ENCODE data around the gene SLC29A3. TPM values are rescaled to one million over a fixed set of nuclear protein-coding genes. Genes with fewer than 3 reads are reported as not detected.
A peak's percentile ranks its signal among the peaks of the same experiment; 100 is the strongest.

The SLC29A3 gene
- total RNA-seq, 4 donors from 2014 or later: 1.0 to 13.8 (median 5.5) TPM

DNA sequence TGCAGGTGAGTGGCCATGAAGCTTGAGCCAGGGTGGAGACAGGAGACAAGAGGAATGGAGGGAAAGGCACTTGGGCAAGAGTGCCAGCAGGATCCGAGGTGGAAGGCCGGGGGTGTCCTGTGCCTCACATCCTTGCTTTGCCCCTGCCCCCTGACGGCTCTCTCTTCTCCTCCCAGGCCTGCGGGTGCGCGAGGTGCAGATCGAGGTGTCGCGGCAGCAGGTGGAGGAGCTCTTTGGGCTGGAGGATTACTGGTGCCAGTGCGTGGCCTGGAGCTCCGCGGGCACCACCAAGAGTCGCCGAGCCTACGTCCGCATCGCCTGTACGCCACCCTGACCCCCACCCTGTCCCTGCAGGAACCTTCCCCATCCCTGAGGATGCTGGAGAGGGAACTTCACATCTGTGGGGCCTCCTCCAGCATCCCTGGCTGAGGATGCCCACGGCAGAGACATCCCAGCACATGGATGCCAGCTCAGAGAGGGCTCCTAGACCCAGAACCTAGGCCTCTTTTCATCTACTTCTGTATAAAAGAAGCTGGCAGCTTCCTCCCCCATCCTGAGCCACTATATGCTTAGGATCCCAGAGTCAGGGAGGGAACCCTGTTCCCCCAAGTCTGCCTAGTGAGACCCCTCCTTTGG, 34.4 kb upstream of the SLC29A3 start:
- intact Hi-C loops (cut with DNase I; ENCODE audit: low total_unique reads): loop anchor here (5.0 kb wide), 1 partner anchor 357 kb away; no protein-coding TSS in a partner anchor

DNA sequence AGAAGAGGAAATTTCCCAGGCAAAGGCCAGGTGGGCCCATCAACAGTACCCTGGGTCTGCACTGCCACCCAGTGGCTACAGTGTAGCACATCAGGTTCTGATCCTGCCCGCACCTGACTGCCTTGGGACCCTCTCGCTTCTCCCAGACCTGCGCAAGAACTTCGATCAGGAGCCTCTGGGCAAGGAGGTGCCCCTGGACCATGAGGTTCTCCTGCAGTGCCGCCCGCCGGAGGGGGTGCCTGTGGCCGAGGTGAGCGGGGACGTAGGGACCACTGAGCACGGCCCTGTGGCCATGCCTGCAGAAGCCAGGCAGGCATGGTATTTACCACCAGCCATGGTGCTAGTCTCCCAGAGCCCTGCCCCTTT, 33.9 kb upstream of the SLC29A3 start:
- Histone ChIP-seq H3K9me3 (no peaks in the 10 kb centered on the region), H3K27ac (no peak overlapping the region), H3K4me3 (no peak overlapping the region), H3K4me1 (no peaks in the 10 kb centered on the region), H3K27me3 (no peaks in the 10 kb centered on the region), H3K36me3 (no peaks in the 10 kb centered on the region)
- intact Hi-C loops (cut with DNase I; ENCODE audit: low total_unique reads): loop anchor here (5.0 kb wide), 1 partner anchor 358 kb away; no protein-coding TSS in a partner anchor
- DNase-seq: peak in 1 of 2 donors; percentile 58
- no peak for TF ChIP-seq POLR2A (IDR thresholded peaks at IDR 0.05)
- TF ChIP-seq, protein P1, sequence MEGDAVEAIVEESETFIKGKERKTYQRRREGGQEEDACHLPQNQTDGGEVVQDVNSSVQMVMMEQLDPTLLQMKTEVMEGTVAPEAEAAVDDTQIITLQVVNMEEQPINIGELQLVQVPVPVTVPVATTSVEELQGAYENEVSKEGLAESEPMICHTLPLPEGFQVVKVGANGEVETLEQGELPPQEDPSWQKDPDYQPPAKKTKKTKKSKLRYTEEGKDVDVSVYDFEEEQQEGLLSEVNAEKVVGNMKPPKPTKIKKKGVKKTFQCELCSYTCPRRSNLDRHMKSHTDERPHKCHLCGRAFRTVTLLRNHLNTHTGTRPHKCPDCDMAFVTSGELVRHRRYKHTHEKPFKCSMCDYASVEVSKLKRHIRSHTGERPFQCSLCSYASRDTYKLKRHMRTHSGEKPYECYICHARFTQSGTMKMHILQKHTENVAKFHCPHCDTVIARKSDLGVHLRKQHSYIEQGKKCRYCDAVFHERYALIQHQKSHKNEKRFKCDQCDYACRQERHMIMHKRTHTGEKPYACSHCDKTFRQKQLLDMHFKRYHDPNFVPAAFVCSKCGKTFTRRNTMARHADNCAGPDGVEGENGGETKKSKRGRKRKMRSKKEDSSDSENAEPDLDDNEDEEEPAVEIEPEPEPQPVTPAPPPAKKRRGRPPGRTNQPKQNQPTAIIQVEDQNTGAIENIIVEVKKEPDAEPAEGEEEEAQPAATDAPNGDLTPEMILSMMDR (IDR thresholded peaks at IDR 0.05): peak; percentile 65 to 89 (median 80)

More for the DNA sequence above, 34.4 kb upstream of the SLC29A3 start:
- Histone ChIP-seq H3K36me3 (no peaks in the 10 kb centered on the region), H3K4me1 (no peaks in the 10 kb centered on the region), H3K27ac (no peak overlapping the region), H3K4me3 (no peak overlapping the region), H3K9me3 (no peaks in the 10 kb centered on the region), H3K27me3 (no peaks in the 10 kb centered on the region)
- DNase-seq: no peak
- TF ChIP-seq, protein P1 (IDR thresholded peaks at IDR 0.05): no peak
- TF ChIP-seq POLR2A (IDR thresholded peaks at IDR 0.05): no peak

DNA sequence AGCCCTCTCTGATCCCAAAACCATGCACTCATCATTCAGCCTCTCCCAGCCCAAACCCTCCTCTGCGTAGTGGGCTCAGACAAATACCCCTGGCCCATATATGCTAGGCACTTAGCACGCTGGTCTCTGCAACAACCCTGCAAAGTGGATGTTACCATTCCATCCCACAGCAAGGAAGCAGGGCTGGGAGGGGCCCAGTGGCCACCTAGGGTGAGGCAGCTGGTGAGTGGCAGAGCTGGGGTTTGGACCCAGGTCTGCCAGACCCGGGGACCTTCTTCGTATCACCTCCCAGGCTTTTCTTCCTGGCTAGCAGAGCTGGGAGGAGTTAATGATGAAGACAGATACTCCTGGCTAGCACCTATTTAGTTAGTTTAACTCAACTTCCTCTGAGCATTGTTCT, 33.1 kb upstream of the SLC29A3 start:
- no peak for DNase-seq
- Histone ChIP-seq H3K36me3 (no peaks in the 10 kb centered on the region), H3K9me3 (no peaks in the 10 kb centered on the region), H3K27ac (no peak overlapping the region), H3K4me3 (no peak overlapping the region), H3K4me1 (no peaks in the 10 kb centered on the region), H3K27me3 (no peaks in the 10 kb centered on the region)
- intact Hi-C loops (cut with DNase I; ENCODE audit: low total_unique reads): loop anchor here (5.0 kb wide), 1 partner anchor 359 kb away; no protein-coding TSS in a partner anchor
- TF ChIP-seq, protein P1 (IDR thresholded peaks at IDR 0.05): no peak
- TF ChIP-seq POLR2A (IDR thresholded peaks at IDR 0.05): no peak

DNA sequence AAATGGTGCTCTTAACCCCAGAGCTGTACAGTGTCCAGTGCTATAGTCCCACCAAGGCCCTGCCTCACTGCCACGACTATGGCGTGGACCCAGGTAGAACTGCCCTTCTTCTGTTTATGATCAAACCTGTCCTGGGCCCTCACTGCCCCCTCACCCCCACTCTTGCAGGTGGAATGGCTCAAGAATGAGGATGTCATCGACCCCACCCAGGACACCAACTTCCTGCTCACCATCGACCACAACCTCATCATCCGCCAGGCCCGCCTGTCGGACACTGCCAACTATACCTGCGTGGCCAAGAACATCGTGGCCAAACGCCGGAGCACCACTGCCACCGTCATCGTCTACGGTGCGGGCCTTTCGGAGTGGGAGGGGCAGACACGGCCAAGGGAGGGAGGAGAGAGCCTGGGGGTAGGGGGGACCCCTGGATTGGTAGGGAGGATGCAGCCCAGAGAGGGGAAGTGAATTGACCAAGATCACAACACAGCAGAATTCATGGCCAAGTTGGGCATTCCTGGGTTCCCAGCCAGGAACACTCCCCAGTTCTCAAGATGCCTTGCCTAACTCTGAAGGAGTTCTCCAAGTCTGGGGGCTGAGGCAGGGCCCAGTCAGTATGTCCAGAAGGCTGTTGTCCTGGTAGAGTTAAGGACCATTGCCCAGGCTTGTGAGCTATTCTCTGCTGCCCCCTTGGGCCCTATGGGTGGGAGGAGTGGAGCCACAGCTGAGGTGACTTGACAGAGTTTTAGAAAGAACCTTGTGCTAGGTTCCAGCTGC, 32.4 kb upstream of the SLC29A3 start:
- Histone ChIP-seq H3K9me3 (no peaks in the 10 kb centered on the region), H3K4me1 (no peaks in the 10 kb centered on the region), H3K27ac (no peak overlapping the region), H3K27me3 (no peaks in the 10 kb centered on the region), H3K4me3 (no peak overlapping the region), H3K36me3 (no peaks in the 10 kb centered on the region)
- DNase-seq: no peak
- no peak for TF ChIP-seq POLR2A (IDR thresholded peaks at IDR 0.05)
- TF ChIP-seq, protein P1 (IDR thresholded peaks at IDR 0.05): no peak
- intact Hi-C loops (cut with DNase I; ENCODE audit: low total_unique reads): loop anchor here (5.0 kb wide), 1 partner anchor 359 kb away; no protein-coding TSS in a partner anchor

DNA sequence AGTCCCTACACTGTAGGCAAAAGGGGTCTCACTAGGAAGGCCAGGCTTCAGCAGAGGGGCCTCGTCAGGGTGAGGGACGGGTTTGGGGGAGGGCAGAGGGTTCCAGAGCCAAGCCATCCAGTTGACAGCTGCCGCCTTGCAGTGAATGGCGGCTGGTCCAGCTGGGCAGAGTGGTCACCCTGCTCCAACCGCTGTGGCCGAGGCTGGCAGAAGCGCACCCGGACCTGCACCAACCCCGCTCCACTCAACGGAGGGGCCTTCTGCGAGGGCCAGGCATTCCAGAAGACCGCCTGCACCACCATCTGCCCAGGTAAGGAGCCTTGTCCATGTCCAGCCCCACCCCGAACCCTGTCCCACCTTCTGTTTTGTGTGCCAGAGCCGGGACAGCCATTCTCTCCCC, 31.6 kb upstream of the SLC29A3 start:
- no peak for DNase-seq
- H3K36me3 ChIP-seq: no peaks in the 10 kb centered on the region
- H3K9me3 ChIP-seq: no peaks in the 10 kb centered on the region
- H3K27me3 ChIP-seq: no peaks in the 10 kb centered on the region
- intact Hi-C loops (cut with DNase I; ENCODE audit: low total_unique reads): loop anchor here (5.0 kb wide), 1 partner anchor 360 kb away; no protein-coding TSS in a partner anchor
- H3K4me1 ChIP-seq: no peaks in the 10 kb centered on the region
- TF ChIP-seq POLR2A (IDR thresholded peaks at IDR 0.05): no peak
- TF ChIP-seq, protein P1 (IDR thresholded peaks at IDR 0.05): no peak
- no peak overlapping the region for H3K4me3 ChIP-seq
- no peak overlapping the region for H3K27ac ChIP-seq

Measured in uterus (tissue), 4 donors.